Measurements from ENCODE around the gene PTPN14.
A peak's percentile ranks its signal among the peaks of the same experiment; 100 is the strongest.

Gene PTPN14

GRCh38 chr1:214444182-214444939, 107.0 kb downstream of the PTPN14 start:
- Histone ChIP-seq H3K4me2 (ENCODE audit: low read length) (no peak overlapping the region), H3K4me1 (ENCODE audit: low read length) (peaks cover 14% of the 10 kb centered on the region), H3K4me3 (ENCODE audit: low read length) (no peak overlapping the region)

GRCh38 chr1:214441119-214441518, 110.3 kb downstream of the PTPN14 start:
- no peaks in the 10 kb centered on the region for H3K36me3 ChIP-seq (replicated peaks; ENCODE audit: low read depth, low read length)
- no peak overlapping the region for H2AFZ ChIP-seq (ENCODE audit: low read depth, low read length)
- H3K4me1 ChIP-seq (ENCODE audit: low read length): peaks cover 27% of the 10 kb centered on the region
- TF ChIP-seq CTCF (IDR thresholded peaks at IDR 0.05; ENCODE audit: low read depth, low read length) (no peak), EZH2phosphoT487 (IDR thresholded peaks at IDR 0.05; ENCODE audit: low read depth) (no peak)
- H3K9ac ChIP-seq (ENCODE audit: low read length): no peak overlapping the region
- no peak overlapping the region for H3K4me3 ChIP-seq (ENCODE audit: low read length)
- H3K27ac ChIP-seq (ENCODE audit: low read length): no peak overlapping the region
- no peaks in the 10 kb centered on the region for H3K79me2 ChIP-seq (ENCODE audit: low read length)
- H4K20me1 ChIP-seq (ENCODE audit: insufficient read depth, low read length): no peaks in the 10 kb centered on the region
- no peaks in the 10 kb centered on the region for H3K9me3 ChIP-seq (ENCODE audit: insufficient read depth, low read length)
- H3K4me2 ChIP-seq (ENCODE audit: low read length): no peak overlapping the region
- peaks cover 29% of the 10 kb centered on the region for H3K27me3 ChIP-seq (ENCODE audit: low read depth, low read length)

More at GRCh38 chr1:214444182-214444939, 107.0 kb downstream of the PTPN14 start:
- Histone ChIP-seq H3K27ac (ENCODE audit: low read length) (no peak overlapping the region), H3K79me2 (ENCODE audit: low read length) (no peaks in the 10 kb centered on the region), H3K9me3 (ENCODE audit: insufficient read depth, low read length) (no peaks in the 10 kb centered on the region), H4K20me1 (ENCODE audit: insufficient read depth, low read length) (no peaks in the 10 kb centered on the region), H3K27me3 (ENCODE audit: low read depth, low read length) (peaks cover 36% of the 10 kb centered on the region), H3K9ac (ENCODE audit: low read length) (no peak overlapping the region), H3K36me3 (replicated peaks; ENCODE audit: low read depth, low read length) (no peaks in the 10 kb centered on the region), H2AFZ (ENCODE audit: low read depth, low read length) (peak overlapping the region; percentile 10; the same call in 1 of the 2 replicates)
- TF ChIP-seq CTCF (IDR thresholded peaks at IDR 0.05; ENCODE audit: low read depth, low read length): no peak
- no peak for TF ChIP-seq EZH2phosphoT487 (IDR thresholded peaks at IDR 0.05; ENCODE audit: low read depth)

- Histone ChIP-seq H3K9ac (ENCODE audit: low read length) (no peak overlapping the region), H3K4me2 (ENCODE audit: low read length) (no peak overlapping the region), H3K79me2 (ENCODE audit: low read length) (no peaks in the 10 kb centered on the region), H3K9me3 (ENCODE audit: insufficient read depth, low read length) (no peaks in the 10 kb centered on the region), H4K20me1 (ENCODE audit: insufficient read depth, low read length) (no peaks in the 10 kb centered on the region), H3K36me3 (replicated peaks; ENCODE audit: low read depth, low read length) (no peaks in the 10 kb centered on the region), H3K4me3 (ENCODE audit: low read length) (no peak overlapping the region), H3K27me3 (ENCODE audit: low read depth, low read length) (peaks cover 23% of the 10 kb centered on the region; the same call in 1 of the 2 replicates), H3K4me1 (ENCODE audit: low read length) (peaks cover 27% of the 10 kb centered on the region), H3K27ac (ENCODE audit: low read length) (no peak overlapping the region), H2AFZ (ENCODE audit: low read depth, low read length) (peak overlapping the region; percentile 60; the same call in 1 of the 2 replicates)
- TF ChIP-seq EZH2phosphoT487 (IDR thresholded peaks at IDR 0.05; ENCODE audit: low read depth) (no peak), CTCF (IDR thresholded peaks at IDR 0.05; ENCODE audit: low read depth, low read length) (no peak)
Observed at GRCh38 chr1:214440219-214440965, 111.0 kb downstream of the PTPN14 start.
